Measurements from ENCODE around the gene CHTF18. TPM values are rescaled to one million over a fixed set of nuclear protein-coding genes. Genes with fewer than 3 reads are reported as not detected.
A peak's percentile ranks its signal among the peaks of the same experiment; 100 is the strongest.

The CHTF18 gene
- total and polyA plus RNA-seq, 9 of the 15 experiments (the other 6 are each of a cell fraction or from before 2014, with no cell fraction given): 2.5 to 123 (median 17.0) TPM

GRCh38 chr16:766008-766819 is 22.2 kb upstream of the CHTF18 start:
- no peak for TF ChIP-seq KLF6 (CRISPR knock-in tag; IDR thresholded peaks at IDR 0.05; ENCODE audit: borderline replicate concordance)
- peak; percentile 20 for TF ChIP-seq TBP (optimal IDR thresholded peaks at IDR 0.05; ENCODE audit: low read depth, low read length)
- peak; percentile 13; the same call in 1 of the 2 replicates for TF ChIP-seq TFAP4 (CRISPR knock-in tag; IDR thresholded peaks at IDR 0.05; ENCODE audit: borderline replicate concordance)
- intact Hi-C loops (cut with micrococcal nuclease): no loop called here

More at GRCh38 chr16:766008-766819, 22.2 kb upstream of the CHTF18 start:
- no peak overlapping the region for H3K27ac ChIP-seq (ENCODE audit: extremely low read depth, low read depth, low read length)
- peak overlapping the region in 1 of 2 experiments; percentile 61; a peak in 1 of 4 replicates for H3K9ac ChIP-seq (ENCODE audit: insufficient read depth in 1 of 2, low read depth in 2 of 2, low read length in 2 of 2)
- H3K4me3 ChIP-seq: no peak overlapping the region
- no peaks in the 10 kb centered on the region for H3K9me1 ChIP-seq (ENCODE audit: control insufficient read depth, insufficient read depth, low read length)
- no peaks in the 10 kb centered on the region for H3K79me2 ChIP-seq (ENCODE audit: control insufficient read depth, insufficient read depth, low read length)
- no TSS peak for BruUV-seq (replicated peaks)
- CTCF ChIA-PET (ENCODE audit: low intra/inter-chr PET ratio): no interaction called here
- DNase-seq (ENCODE audit: extremely low read depth in 1 of 4, low spot score in 3 of 4): no peak
- FAIRE-seq: no peak
- in situ Hi-C loops (cut with MboI): no loop called here
- 0 out of 2 replicates have a peak, but pooled peaks cover 3% of the 10 kb centered on the region for H4K20me1 ChIP-seq (replicated peaks; ENCODE audit: control insufficient read depth, insufficient read depth, low read length)
- no peaks in the 10 kb centered on the region for H3K9me3 ChIP-seq (replicated peaks; ENCODE audit: control insufficient read depth, insufficient read depth, low read depth, low read length)
- ATAC-seq: no peak
- POLR2A ChIA-PET: interaction anchor here (1.0 to 1.5 kb wide), 2 partner anchors 24 to 25 kb away, joined by 3 to 4 read pairs; partner anchors contain the start of gene CIAO3
- peaks cover 0 to 80% of the 10 kb centered on the region in 2 experiments; a peak in 2 of 5 replicates for H3K4me1 ChIP-seq (replicated peaks in 1 of 2; ENCODE audit: control insufficient read depth in 2 of 2, insufficient read depth in 2 of 2, low read length in 2 of 2)
- H3K36me3 ChIP-seq (ENCODE audit: control insufficient read depth, insufficient read depth, low read length): no peaks in the 10 kb centered on the region
- H3K4me2 ChIP-seq (ENCODE audit: insufficient read depth, low read length): no peak overlapping the region
- no peak overlapping the region for H2AFZ ChIP-seq (ENCODE audit: low read depth, low read length)
- 15% methylated on average over 27 of the region's 29 CpGs for WGBS (ENCODE audit: insufficient coverage, low coverage, missing lambda C conversion rate)
- peaks cover 0 to 6% of the 10 kb centered on the region in 2 experiments; a peak in 1 of 5 replicates for H3K27me3 ChIP-seq (ENCODE audit: control insufficient read depth in 2 of 2, insufficient read depth in 2 of 2, low read length in 2 of 2)
